Activated naive CD4-positive, alpha-beta T cell treated with anti-CD3 and anti-CD28 coated beads, Interleukin-2, amount 50 U/mL, for 24 hours (primary cell): Measurements from ENCODE around the gene HIF1A.

Experiments
- H3K27ac Mint-ChIP-seq: one replicate; pipeline ENCODE4 v1.8.0; 2021; ENCODE audit warnings: mild to moderate bottlenecking, mixed read lengths
- H3K27me3 Mint-ChIP-seq: one replicate; pipeline ENCODE4 v1.8.0; 2021; ENCODE audit warnings: mixed read lengths
- H3K36me3 Mint-ChIP-seq: one replicate; pipeline ENCODE4 v1.8.0; 2021; ENCODE audit warnings: mixed read lengths
- H3K4me1 Mint-ChIP-seq: one replicate; pipeline ENCODE4 v1.8.0; 2021; ENCODE audit warnings: mixed read lengths
- H3K4me3 Mint-ChIP-seq: one replicate; pipeline ENCODE4 v1.8.0; 2021; ENCODE audit warnings: mild to moderate bottlenecking, mixed read lengths
- H3K9me3 Mint-ChIP-seq: one replicate; pipeline ENCODE4 v1.8.0; 2021; ENCODE audit warnings: mixed read lengths

HIF1A gene

GRCh38 chr14:61712137-61712536 lies 16.8 kb downstream of the HIF1A start:
- Mint-ChIP-seq H3K4me1 (peaks cover 85% of the 10 kb centered on the region), H3K27ac (peak overlapping the region; percentile 77), H3K9me3 (no peaks in the 10 kb centered on the region), H3K4me3 (peak overlapping the region; percentile 71), H3K27me3 (no peaks in the 10 kb centered on the region), H3K36me3 (peaks cover 2% of the 10 kb centered on the region)

DNA sequence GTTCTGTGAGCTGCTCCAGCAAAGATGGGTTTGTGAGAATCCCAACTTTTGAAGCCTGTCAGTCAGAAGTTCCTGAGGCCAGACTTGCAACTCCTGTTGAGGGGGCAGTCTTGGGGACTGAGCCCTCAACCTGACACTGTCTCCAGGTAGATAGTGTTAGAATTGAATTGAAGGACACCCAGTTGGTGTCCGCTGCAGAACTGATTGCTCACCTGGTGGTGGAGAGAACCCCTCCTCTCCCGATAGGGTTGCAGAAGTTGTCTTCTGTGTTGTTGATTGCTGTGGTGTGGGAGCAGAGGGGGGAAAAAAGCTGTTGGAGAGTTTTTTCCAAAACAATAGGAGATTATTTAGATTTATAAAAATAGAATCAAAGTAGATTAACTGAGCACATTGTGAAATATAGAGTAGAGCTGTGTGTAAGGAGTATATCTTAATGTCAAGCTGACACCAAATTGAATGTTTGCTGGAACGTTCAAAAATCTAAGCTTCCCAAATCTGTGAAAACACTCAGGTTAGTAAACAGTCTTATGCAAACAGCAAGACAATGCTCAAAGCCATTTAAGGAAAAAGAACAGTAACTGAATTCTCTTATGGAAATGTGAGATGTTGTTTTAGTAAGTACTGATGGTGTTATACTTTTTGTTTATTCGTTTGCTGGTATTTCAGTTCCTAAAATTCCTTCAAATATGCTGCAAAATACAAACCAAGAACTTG lies 18.6 kb downstream of the HIF1A start:
- H3K27ac Mint-ChIP-seq: peak overlapping the region; percentile 68
- peak overlapping the region; percentile 47 for H3K4me3 Mint-ChIP-seq
- H3K36me3 Mint-ChIP-seq: no peaks in the 10 kb centered on the region
- peaks cover 96% of the 10 kb centered on the region for H3K4me1 Mint-ChIP-seq
- no peaks in the 10 kb centered on the region for H3K27me3 Mint-ChIP-seq
- no peaks in the 10 kb centered on the region for H3K9me3 Mint-ChIP-seq

DNA sequence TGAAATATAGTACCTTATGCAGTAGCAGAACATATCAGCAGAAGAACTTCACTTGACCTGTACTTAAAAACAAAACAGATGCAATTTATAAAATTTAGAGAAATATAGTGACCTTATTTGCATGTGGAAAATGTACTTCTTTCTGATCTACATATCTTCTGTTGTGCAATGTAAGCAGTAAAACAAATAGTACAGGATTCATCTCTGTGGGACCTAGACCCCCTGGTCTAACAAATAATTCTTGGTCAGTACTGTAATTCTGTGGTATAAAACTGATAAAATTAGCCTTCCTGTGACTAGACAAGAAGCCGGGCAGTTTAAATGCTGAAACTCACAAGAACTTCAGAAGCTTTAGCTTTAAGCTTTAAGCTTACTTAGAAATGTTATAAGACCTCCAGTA lies 21.6 kb downstream of the HIF1A start:
- H3K27ac Mint-ChIP-seq: peak overlapping the region; percentile 79
- peak overlapping the region; percentile 57 for H3K4me3 Mint-ChIP-seq

DNA sequence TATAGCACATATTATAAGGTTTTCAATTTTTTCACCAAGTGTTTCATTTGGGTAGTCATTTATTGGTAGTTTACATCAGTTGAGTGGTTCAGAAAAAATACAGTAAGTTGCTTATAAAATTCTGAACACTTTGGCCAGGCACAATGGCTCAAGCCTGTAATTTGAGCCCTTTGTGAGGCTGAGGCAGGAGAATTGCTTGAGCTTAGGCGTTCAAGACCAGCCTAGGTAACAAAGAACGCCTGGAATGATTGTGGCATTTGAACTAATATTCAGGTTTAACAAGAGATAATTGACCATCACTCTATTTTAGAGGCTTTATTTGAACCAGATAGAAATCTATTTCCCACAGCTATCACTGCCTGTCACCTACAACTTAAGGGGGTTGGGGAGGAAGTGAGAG lies 22.7 kb downstream of the HIF1A start:
- H3K27ac Mint-ChIP-seq: no peak overlapping the region
- H3K27me3 Mint-ChIP-seq: no peaks in the 10 kb centered on the region
- H3K4me1 Mint-ChIP-seq: peaks cover 89% of the 10 kb centered on the region
- H3K9me3 Mint-ChIP-seq: no peaks in the 10 kb centered on the region
- H3K4me3 Mint-ChIP-seq: no peak overlapping the region
- no peaks in the 10 kb centered on the region for H3K36me3 Mint-ChIP-seq

More for the DNA sequence above, 21.6 kb downstream of the HIF1A start:
- Mint-ChIP-seq H3K4me1 (peaks cover 95% of the 10 kb centered on the region), H3K36me3 (no peaks in the 10 kb centered on the region), H3K9me3 (no peaks in the 10 kb centered on the region), H3K27me3 (no peaks in the 10 kb centered on the region)

GRCh38 chr14:61719344-61720293 lies 24.3 kb downstream of the HIF1A start:
- Mint-ChIP-seq H3K4me1 (peaks cover 87% of the 10 kb centered on the region), H3K9me3 (no peaks in the 10 kb centered on the region), H3K27ac (peak overlapping the region; percentile 96), H3K27me3 (no peaks in the 10 kb centered on the region), H3K36me3 (peaks cover 8% of the 10 kb centered on the region), H3K4me3 (peak overlapping the region; percentile 76)

GRCh38 chr14:61720294-61720661 lies 25.0 kb downstream of the HIF1A start:
- Mint-ChIP-seq H3K27me3 (no peaks in the 10 kb centered on the region), H3K27ac (peak overlapping the region; percentile 96)

GRCh38 chr14:61720741-61721140 lies 25.4 kb downstream of the HIF1A start:
- Mint-ChIP-seq H3K4me1 (peaks cover 84% of the 10 kb centered on the region), H3K27ac (peak overlapping the region; percentile 27), H3K36me3 (peaks cover 13% of the 10 kb centered on the region), H3K4me3 (peak overlapping the region; percentile 73), H3K9me3 (no peaks in the 10 kb centered on the region), H3K27me3 (no peaks in the 10 kb centered on the region)

More at GRCh38 chr14:61720294-61720661, 25.0 kb downstream of the HIF1A start:
- H3K4me3 Mint-ChIP-seq: peak overlapping the region; percentile 73
- H3K9me3 Mint-ChIP-seq: no peaks in the 10 kb centered on the region
- peaks cover 86% of the 10 kb centered on the region for H3K4me1 Mint-ChIP-seq
- H3K36me3 Mint-ChIP-seq: peaks cover 13% of the 10 kb centered on the region

GRCh38 chr14:61724133-61724532 lies 28.8 kb downstream of the HIF1A start:
- H3K27me3 Mint-ChIP-seq: no peaks in the 10 kb centered on the region
- no peak overlapping the region for H3K4me3 Mint-ChIP-seq
- H3K36me3 Mint-ChIP-seq: peaks cover 31% of the 10 kb centered on the region
- H3K9me3 Mint-ChIP-seq: no peaks in the 10 kb centered on the region
- H3K4me1 Mint-ChIP-seq: peaks cover 76% of the 10 kb centered on the region
- H3K27ac Mint-ChIP-seq: no peak overlapping the region

DNA sequence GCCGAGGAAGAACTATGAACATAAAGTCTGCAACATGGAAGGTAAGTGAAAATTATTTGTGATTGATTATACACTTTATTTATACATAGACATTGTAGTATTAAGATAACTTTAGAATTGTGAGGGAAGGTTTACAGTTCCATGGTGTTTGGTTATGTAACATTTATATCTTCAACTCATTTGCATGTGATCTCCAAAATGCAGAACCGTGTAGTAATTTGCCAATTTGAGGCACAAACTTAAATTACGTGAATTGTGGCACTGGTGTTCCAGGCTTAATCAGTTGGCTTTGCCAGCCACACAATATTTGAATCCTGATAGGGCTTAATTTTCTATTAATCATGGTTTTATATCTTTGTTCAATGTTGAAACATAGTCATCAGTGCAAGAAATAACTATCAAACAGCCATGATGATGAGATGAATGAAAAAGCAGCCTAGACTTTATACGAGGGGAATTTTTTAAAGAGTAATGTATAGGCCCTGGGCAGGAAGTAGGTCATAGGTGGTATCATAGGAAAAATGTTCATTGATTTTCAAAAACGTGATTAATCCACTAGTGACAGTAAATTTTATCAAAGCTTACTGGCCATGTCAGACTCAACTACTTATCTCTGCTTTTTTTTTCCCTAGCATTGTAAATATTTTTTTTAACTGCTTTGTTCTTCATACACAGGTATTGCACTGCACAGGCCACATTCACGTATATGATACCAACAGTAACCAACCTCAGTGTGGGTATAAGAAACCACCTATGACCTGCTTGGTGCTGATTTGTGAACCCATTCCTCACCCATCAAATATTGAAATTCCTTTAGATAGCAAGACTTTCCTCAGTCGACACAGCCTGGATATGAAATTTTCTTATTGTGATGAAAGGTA lies 31.7 kb downstream of the HIF1A start:
- H3K4me1 Mint-ChIP-seq: peaks cover 70% of the 10 kb centered on the region
- H3K27ac Mint-ChIP-seq: peak overlapping the region; percentile 73
- H3K36me3 Mint-ChIP-seq: peaks cover 42% of the 10 kb centered on the region
- H3K9me3 Mint-ChIP-seq: no peaks in the 10 kb centered on the region
- H3K27me3 Mint-ChIP-seq: no peaks in the 10 kb centered on the region
- H3K4me3 Mint-ChIP-seq: peak overlapping the region; percentile 8

DNA sequence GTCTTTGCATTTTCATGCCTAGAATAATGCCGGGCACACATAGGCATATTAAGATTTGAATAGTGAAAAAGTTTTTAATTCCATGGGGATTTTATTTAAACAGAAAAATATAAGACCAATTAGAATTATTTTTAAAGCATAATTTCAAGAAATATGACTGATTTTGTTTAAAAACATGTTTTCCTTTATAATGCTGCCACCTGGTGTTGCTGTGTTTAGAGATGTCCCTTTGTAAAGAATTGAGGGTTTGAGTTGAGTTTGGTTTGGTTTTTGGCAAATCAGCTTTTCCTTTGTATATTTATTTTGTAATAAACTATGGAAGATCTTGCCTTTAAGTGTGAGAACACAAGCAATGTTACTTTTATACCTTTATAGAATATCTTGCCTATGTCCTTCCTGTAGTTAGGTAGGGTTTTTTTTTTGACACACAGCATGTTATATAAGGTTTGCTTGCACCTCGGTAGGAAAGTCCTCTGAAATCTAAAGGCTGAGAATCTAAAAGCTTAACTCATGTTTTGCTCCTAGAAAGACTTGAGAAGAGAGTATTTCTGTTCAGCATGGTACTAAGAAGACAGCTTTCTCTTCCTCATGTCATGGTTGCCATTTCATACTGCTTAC lies 35.6 kb downstream of the HIF1A start:
- no peaks in the 10 kb centered on the region for H3K9me3 Mint-ChIP-seq
- H3K4me1 Mint-ChIP-seq: peaks cover 45% of the 10 kb centered on the region
- H3K36me3 Mint-ChIP-seq: peaks cover 43% of the 10 kb centered on the region
- no peaks in the 10 kb centered on the region for H3K27me3 Mint-ChIP-seq
- H3K27ac Mint-ChIP-seq: peak overlapping the region; percentile 65
- H3K4me3 Mint-ChIP-seq: peak overlapping the region; percentile 4

DNA sequence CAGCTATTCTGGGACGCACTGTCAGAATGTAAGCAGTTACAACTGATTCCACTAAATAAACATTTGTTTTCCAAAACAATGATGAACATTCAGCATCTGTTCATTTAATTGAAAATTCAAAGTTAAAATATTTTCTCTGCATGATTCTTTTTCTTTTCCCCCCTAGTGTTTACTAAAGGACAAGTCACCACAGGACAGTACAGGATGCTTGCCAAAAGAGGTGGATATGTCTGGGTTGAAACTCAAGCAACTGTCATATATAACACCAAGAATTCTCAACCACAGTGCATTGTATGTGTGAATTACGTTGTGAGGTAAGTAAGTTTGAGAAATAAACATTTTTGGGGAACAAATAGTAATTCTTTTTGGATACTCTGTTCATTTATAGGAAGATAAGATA lies 38.7 kb downstream of the HIF1A start:
- H3K4me1 Mint-ChIP-seq: peaks cover 27% of the 10 kb centered on the region
- no peaks in the 10 kb centered on the region for H3K27me3 Mint-ChIP-seq
- H3K9me3 Mint-ChIP-seq: no peaks in the 10 kb centered on the region
- no peak overlapping the region for H3K4me3 Mint-ChIP-seq
- no peak overlapping the region for H3K27ac Mint-ChIP-seq
- H3K36me3 Mint-ChIP-seq: peaks cover 36% of the 10 kb centered on the region

GRCh38 chr14:61736751-61737150 lies 41.4 kb downstream of the HIF1A start:
- Mint-ChIP-seq H3K9me3 (no peaks in the 10 kb centered on the region), H3K4me3 (no peak overlapping the region), H3K27ac (no peak overlapping the region), H3K36me3 (peaks cover 31% of the 10 kb centered on the region), H3K4me1 (peaks cover 7% of the 10 kb centered on the region), H3K27me3 (no peaks in the 10 kb centered on the region)

DNA sequence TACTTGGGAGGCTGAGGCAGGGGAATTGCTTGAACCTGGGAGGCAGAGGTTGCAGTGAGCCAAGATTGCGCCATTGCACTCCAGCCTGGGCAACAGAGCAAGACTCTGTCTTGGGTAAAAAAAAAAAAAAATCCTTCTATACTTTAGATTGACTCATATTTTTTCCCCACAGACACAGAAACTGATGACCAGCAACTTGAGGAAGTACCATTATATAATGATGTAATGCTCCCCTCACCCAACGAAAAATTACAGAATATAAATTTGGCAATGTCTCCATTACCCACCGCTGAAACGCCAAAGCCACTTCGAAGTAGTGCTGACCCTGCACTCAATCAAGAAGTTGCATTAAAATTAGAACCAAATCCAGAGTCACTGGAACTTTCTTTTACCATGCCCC lies 42.6 kb downstream of the HIF1A start:
- Mint-ChIP-seq H3K9me3 (no peaks in the 10 kb centered on the region), H3K36me3 (peaks cover 31% of the 10 kb centered on the region), H3K4me3 (no peak overlapping the region), H3K27ac (no peak overlapping the region), H3K4me1 (peaks cover 7% of the 10 kb centered on the region), H3K27me3 (no peaks in the 10 kb centered on the region)

- H3K27ac Mint-ChIP-seq: no peak overlapping the region
Observed at GRCh38 chr14:61739133-61739532, 43.8 kb downstream of the HIF1A start.

GRCh38 chr14:61742371-61742770 lies 47.1 kb downstream of the HIF1A start:
- Mint-ChIP-seq H3K27me3 (no peaks in the 10 kb centered on the region), H3K4me1 (peaks cover 3% of the 10 kb centered on the region), H3K9me3 (no peaks in the 10 kb centered on the region), H3K27ac (no peak overlapping the region), H3K4me3 (no peak overlapping the region), H3K36me3 (peaks cover 12% of the 10 kb centered on the region)

More at GRCh38 chr14:61739133-61739532, 43.8 kb downstream of the HIF1A start:
- Mint-ChIP-seq H3K27me3 (no peaks in the 10 kb centered on the region), H3K9me3 (no peaks in the 10 kb centered on the region), H3K4me1 (peaks cover 7% of the 10 kb centered on the region), H3K36me3 (peaks cover 27% of the 10 kb centered on the region), H3K4me3 (no peak overlapping the region)
